Glutamatergic neuron (in vitro differentiated cells): ENCODE data around the gene KSR1. TPM values are rescaled to one million over a fixed set of nuclear protein-coding genes. Genes with fewer than 3 reads are reported as not detected.
"Not testable (repeated sequence)": the region's sequence is repeated elsewhere in the genome, so short reads cannot be mapped to it uniquely, and the experiment has no call there.

Experiments used
- DNase-seq: peaks from one replicate; pipeline ENCODE4 v3.0.0; 2022
- H3K27ac Mint-ChIP-seq: one replicate; pipeline ENCODE4 v1.8.0; 2020; ENCODE audit warnings: mild to moderate bottlenecking, mixed read lengths, inconsistent platforms; ENCODE audit not compliant: unreplicated experiment
- H3K27me3 Mint-ChIP-seq: one replicate; pipeline ENCODE4 v1.8.0; 2020; ENCODE audit warnings: mild to moderate bottlenecking, moderate library complexity, mixed read lengths, inconsistent platforms; ENCODE audit not compliant: unreplicated experiment
- H3K36me3 Mint-ChIP-seq: one replicate; pipeline ENCODE4 v1.8.0; 2020; ENCODE audit warnings: mild to moderate bottlenecking, mixed read lengths, inconsistent platforms; ENCODE audit not compliant: unreplicated experiment
- H3K4me1 Mint-ChIP-seq: one replicate; pipeline ENCODE4 v1.8.0; 2020; ENCODE audit warnings: mild to moderate bottlenecking, low read depth, mixed read lengths, inconsistent platforms; ENCODE audit not compliant: unreplicated experiment
- H3K4me3 Mint-ChIP-seq: one replicate; pipeline ENCODE4 v1.8.0; 2020; ENCODE audit warnings: mild to moderate bottlenecking, mixed read lengths, inconsistent platforms; ENCODE audit not compliant: unreplicated experiment
- H3K9me3 Mint-ChIP-seq: one replicate; pipeline ENCODE4 v1.8.0; 2020; ENCODE audit warnings: mild to moderate bottlenecking, moderate library complexity, mixed read lengths, inconsistent platforms; ENCODE audit not compliant: unreplicated experiment
- total RNA-seq: library from RNA; stranded (reverse); fragmentation: NEBNext Ultra II Directional; extraction: Animal tissue kit (Norgen Biotek cat#: 25700); gene quantifications from one replicate; pipeline ENCODE4 v1.2.1, GENCODE V29; 2021; ENCODE audit not compliant: unreplicated experiment
- TF ChIP-seq, protein P1 (sequence below): fragments of 200-600 bp; sonication (generic); IDR thresholded peaks from one replicate; pipeline ENCODE4 v1.5.0; 2021; ENCODE audit not compliant: partially characterized antibody, unreplicated experiment

Gene KSR1
- total RNA-seq, 1 donor from 2014 or later = 203 TPM

DNA sequence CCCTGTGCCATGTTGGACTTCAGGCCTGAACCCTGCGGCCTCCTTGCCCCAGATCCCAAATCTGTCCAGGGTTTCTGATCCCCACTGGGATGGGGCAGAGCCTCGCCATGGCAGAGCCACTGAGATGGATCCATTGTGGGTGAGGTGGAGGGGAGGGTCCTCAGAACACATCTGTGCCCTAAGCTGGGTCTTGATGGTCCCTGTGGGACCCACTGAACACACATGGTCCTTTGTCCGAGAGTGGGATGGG lies 38.0 kb upstream of the KSR1 start:
- H3K27ac Mint-ChIP-seq = no peak overlapping the region
- no peak overlapping the region for H3K4me3 Mint-ChIP-seq
- no peaks in the 10 kb centered on the region for H3K36me3 Mint-ChIP-seq
- peaks cover 1% of the 10 kb centered on the region for H3K9me3 Mint-ChIP-seq
- TF ChIP-seq, protein P1, sequence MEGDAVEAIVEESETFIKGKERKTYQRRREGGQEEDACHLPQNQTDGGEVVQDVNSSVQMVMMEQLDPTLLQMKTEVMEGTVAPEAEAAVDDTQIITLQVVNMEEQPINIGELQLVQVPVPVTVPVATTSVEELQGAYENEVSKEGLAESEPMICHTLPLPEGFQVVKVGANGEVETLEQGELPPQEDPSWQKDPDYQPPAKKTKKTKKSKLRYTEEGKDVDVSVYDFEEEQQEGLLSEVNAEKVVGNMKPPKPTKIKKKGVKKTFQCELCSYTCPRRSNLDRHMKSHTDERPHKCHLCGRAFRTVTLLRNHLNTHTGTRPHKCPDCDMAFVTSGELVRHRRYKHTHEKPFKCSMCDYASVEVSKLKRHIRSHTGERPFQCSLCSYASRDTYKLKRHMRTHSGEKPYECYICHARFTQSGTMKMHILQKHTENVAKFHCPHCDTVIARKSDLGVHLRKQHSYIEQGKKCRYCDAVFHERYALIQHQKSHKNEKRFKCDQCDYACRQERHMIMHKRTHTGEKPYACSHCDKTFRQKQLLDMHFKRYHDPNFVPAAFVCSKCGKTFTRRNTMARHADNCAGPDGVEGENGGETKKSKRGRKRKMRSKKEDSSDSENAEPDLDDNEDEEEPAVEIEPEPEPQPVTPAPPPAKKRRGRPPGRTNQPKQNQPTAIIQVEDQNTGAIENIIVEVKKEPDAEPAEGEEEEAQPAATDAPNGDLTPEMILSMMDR = no peak
- peaks cover 6% of the 10 kb centered on the region for H3K27me3 Mint-ChIP-seq
- no peaks in the 10 kb centered on the region for H3K4me1 Mint-ChIP-seq
- no peak for DNase-seq

DNA sequence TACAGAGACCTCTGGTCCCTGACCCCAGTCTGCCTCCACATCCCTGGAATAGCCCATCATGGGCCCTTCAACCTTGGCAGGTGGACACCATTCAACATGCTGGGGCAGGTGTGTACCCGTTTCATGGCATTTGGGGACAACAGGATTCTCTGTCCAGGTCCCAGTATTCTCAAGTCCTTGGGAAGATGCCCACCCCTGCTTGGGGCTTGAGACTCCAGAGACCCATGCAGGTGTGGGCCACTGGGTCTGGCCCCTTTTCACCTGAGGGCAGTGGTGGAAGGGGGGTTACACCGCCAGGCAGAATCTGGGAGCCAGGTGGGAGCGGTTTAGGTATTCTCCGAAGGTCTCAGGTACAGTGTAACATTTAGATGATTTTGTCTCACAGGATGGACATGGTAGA lies 37.1 kb upstream of the KSR1 start:
- Mint-ChIP-seq H3K36me3 (no peaks in the 10 kb centered on the region), H3K27ac (no peak overlapping the region), H3K4me3 (no peak overlapping the region), H3K4me1 (no peaks in the 10 kb centered on the region), H3K27me3 (peaks cover 8% of the 10 kb centered on the region), H3K9me3 (peaks cover 4% of the 10 kb centered on the region)
- TF ChIP-seq, protein P1 = no peak
- no peak for DNase-seq

DNA sequence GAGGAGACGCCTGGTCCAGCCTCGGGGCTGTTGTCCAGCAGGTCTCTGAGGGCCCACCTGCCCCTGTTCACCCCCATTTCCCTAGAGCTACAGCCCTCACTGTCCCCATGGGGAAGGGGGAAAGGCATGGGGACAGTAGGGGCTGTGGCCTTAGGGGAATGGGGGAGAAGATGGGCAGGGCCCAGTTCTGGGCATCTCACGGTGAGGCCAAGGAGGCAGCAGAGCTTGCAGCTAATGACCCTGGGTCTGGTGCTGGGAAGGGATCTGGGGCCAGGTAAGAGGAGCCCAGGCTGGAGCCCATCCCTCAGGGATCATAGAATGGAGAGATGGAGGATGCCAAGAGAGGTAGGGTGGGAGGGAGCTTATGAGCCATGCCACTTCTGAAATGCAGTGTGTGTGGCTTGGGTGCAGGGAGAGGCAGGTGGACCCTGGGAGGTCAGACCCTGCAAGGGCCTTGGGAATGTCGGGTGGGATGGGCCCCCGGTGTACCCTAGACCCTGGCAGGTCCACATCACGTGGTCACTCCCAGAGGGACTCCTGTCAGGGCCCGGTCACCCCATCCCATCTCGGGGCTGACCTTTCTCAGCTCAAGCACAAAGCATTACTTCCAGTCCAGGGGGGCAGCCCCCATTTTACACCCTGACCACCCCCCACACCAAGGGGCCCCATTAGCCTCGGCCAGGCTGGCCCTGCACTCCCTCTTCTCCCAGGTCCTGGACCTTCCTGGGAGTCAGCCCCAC lies 35.9 kb upstream of the KSR1 start:
- Mint-ChIP-seq H3K36me3 (no peaks in the 10 kb centered on the region), H3K4me1 (no peaks in the 10 kb centered on the region), H3K9me3 (peaks cover 4% of the 10 kb centered on the region), H3K27me3 (peaks cover 8% of the 10 kb centered on the region), H3K27ac (no peak overlapping the region), H3K4me3 (no peak overlapping the region)
- TF ChIP-seq, protein P1 = no peak
- DNase-seq = no peak

DNA sequence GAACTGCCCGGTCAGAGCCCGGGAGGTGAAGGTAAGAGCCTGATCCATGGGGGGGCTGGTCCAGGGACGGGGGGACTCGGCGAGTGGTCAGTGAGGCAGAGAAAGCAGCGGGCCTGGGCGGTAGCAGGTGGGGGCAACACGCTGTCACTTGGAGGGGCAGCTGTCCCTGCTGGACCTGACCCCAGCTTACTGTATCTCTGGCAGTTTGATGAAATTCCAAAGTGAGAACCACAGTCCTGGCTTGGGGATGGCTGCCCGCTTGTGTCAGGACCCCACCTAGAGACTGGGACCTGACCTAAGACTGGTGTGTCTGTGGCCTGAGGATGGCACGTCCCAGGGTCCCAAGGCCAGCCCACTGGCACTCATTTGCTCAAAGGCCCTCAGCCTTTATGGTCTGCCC lies 35.1 kb upstream of the KSR1 start:
- no peaks in the 10 kb centered on the region for H3K36me3 Mint-ChIP-seq

DNA sequence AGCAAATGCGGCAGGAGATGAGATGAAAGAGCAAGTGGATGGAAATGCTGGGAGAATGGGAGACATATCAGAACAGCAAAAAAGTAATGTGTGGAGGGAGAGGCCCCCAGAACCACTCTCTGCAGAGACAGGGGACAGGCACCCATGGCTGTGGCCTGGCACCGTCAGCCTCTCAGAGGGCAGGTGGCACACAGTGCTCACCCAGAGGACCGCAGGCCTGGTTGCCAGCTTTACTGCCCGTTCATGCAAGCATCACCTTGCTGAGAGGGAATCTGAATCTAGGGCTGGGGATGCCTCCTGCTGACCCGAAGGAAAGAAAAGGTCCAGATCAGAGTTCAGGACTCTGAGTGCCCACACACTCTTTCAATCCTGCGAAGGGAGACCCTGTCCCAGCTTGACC lies 34.6 kb upstream of the KSR1 start:
- not testable (repeated sequence) for H3K27me3 Mint-ChIP-seq, H3K4me3 Mint-ChIP-seq, H3K27ac Mint-ChIP-seq, H3K9me3 Mint-ChIP-seq, H3K4me1 Mint-ChIP-seq, H3K36me3 Mint-ChIP-seq, DNase-seq

More for the DNA sequence above, 35.1 kb upstream of the KSR1 start:
- TF ChIP-seq, protein P1 = no peak
- no peak overlapping the region for H3K27ac Mint-ChIP-seq
- H3K4me1 Mint-ChIP-seq = no peaks in the 10 kb centered on the region
- H3K9me3 Mint-ChIP-seq = peaks cover 4% of the 10 kb centered on the region
- H3K4me3 Mint-ChIP-seq = no peak overlapping the region
- no peak for DNase-seq
- H3K27me3 Mint-ChIP-seq = peaks cover 8% of the 10 kb centered on the region
